CD14-positive monocyte (primary cell): Measurements from ENCODE around the gene MRPS11. TPM values are rescaled to one million over a fixed set of nuclear protein-coding genes. Genes with fewer than 3 reads are reported as not detected.

Source experiments
- DNase-seq, 3 donors: peaks; one replicate each; pipeline ENCODE4 v3.0.0-alpha.2; 2011 to 2022
- H2AFZ ChIP-seq: 2 replicates; pipeline ENCODE4 v1.6.0; 2012; ENCODE audit warnings: mild to moderate bottlenecking, low read depth, low read length, inconsistent platforms; ENCODE audit not compliant: insufficient read depth, poor library complexity, severe bottlenecking
- H3K27ac ChIP-seq, 2 donors: 1 replicate in 1 of 2; 2 replicates in 1 of 2; pipeline ENCODE4 v1.5.1; 2012 to 2013; ENCODE audit warnings: low read length in 2 of 2, control low read depth in 1 of 2, inconsistent platforms in 1 of 2, low read depth in 1 of 2, mild to moderate bottlenecking in 1 of 2
- H3K27me3 ChIP-seq, 2 donors: one replicate each; pipeline versions ENCODE4 v1.6.0 to v1.6.1; 2011 to 2013; ENCODE audit warnings: low read length in 2 of 2; ENCODE audit not compliant: control insufficient read depth in 2 of 2, insufficient read depth in 2 of 2
- H3K36me3 ChIP-seq, 2 donors: replicated peaks in 1 of 2; 1 replicate in 1 of 2; 2 replicates in 1 of 2; pipeline versions ENCODE4 v1.5.1 to v1.6.1; 2012 to 2013; ENCODE audit warnings: low read length in 2 of 2, control low read depth in 1 of 2, inconsistent platforms in 1 of 2, mild to moderate bottlenecking in 1 of 2; ENCODE audit not compliant: insufficient read depth in 2 of 2, control insufficient read depth in 1 of 2
- H3K4me1 ChIP-seq, 2 donors: 1 replicate in 1 of 2; 2 replicates in 1 of 2; pipeline versions ENCODE4 v1.5.1 to v1.6.1; 2012 to 2013; ENCODE audit warnings: low read length in 2 of 2, control low read depth in 1 of 2, inconsistent platforms in 1 of 2, mild to moderate bottlenecking in 1 of 2, moderate library complexity in 1 of 2; ENCODE audit not compliant: insufficient read depth in 2 of 2, control insufficient read depth in 1 of 2
- H3K4me2 ChIP-seq: replicated peaks from 2 replicates; pipeline ENCODE3; 2012; ENCODE audit warnings: low read length, moderate library complexity, mild to moderate bottlenecking; ENCODE audit not compliant: poor library complexity, severe bottlenecking; ENCODE audit errors: extremely low read depth
- H3K4me3 ChIP-seq, 3 experiments: fragments of 200-600 bp in 1 of 3; sonication (generic) in 1 of 3; replicated peaks in 1 of 3; 1 replicate in 2 of 3; 2 replicates in 1 of 3; pipeline ENCODE4 v1.5.1; 2011 to 2013; ENCODE audit warnings: low read length in 3 of 3, mild to moderate bottlenecking in 3 of 3, control low read depth in 2 of 3, low read depth in 2 of 3, inconsistent platforms in 1 of 3, moderate library complexity in 1 of 3
- H3K79me2 ChIP-seq: 2 replicates; pipeline ENCODE4 v1.6.0; 2012; ENCODE audit warnings: mild to moderate bottlenecking, control low read depth, inconsistent platforms, low read length, moderate library complexity; ENCODE audit not compliant: insufficient read depth
- H3K9ac ChIP-seq: 2 replicates; pipeline ENCODE4 v1.6.0; 2017; ENCODE audit warnings: low read length, mild to moderate bottlenecking; ENCODE audit not compliant: insufficient read depth, poor library complexity, severe bottlenecking
- H3K9me3 ChIP-seq, 2 donors: replicated peaks in 1 of 2; 1 replicate in 1 of 2; 2 replicates in 1 of 2; pipeline versions ENCODE4 v1.5.1 to v1.6.1; 2012 to 2013; ENCODE audit warnings: low read length in 2 of 2, control low read depth in 1 of 2; ENCODE audit not compliant: control insufficient read depth in 1 of 2, insufficient read depth in 1 of 2
- H4K20me1 ChIP-seq: 2 replicates; pipeline ENCODE4 v1.6.0; 2012; ENCODE audit warnings: mild to moderate bottlenecking, low read length, control low read depth, moderate library complexity; ENCODE audit not compliant: insufficient read depth
- H3K27ac Mint-ChIP-seq, 7 donors: one replicate each; pipeline ENCODE4 v1.8.0; 2020; ENCODE audit warnings: mild to moderate bottlenecking in 7 of 7, mixed read lengths in 7 of 7, moderate library complexity in 6 of 7, inconsistent platforms in 2 of 7
- H3K27me3 Mint-ChIP-seq, 3 donors: one replicate each; pipeline ENCODE4 v1.8.0; 2021 to 2022; ENCODE audit warnings: low read depth in 3 of 3, mild to moderate bottlenecking in 3 of 3, mixed read lengths in 3 of 3, moderate library complexity in 3 of 3, inconsistent platforms in 1 of 3
- H3K36me3 Mint-ChIP-seq, 2 donors: one replicate each; pipeline ENCODE4 v1.8.0; 2020; ENCODE audit warnings: mixed read lengths in 2 of 2, inconsistent platforms in 1 of 2, mild to moderate bottlenecking in 1 of 2
- H3K4me1 Mint-ChIP-seq: one replicate; pipeline ENCODE4 v1.8.0; 2020; ENCODE audit warnings: mild to moderate bottlenecking, mixed read lengths
- H3K4me3 Mint-ChIP-seq, 2 donors: one replicate each; pipeline ENCODE4 v1.8.0; 2020; ENCODE audit warnings: mild to moderate bottlenecking in 2 of 2, mixed read lengths in 2 of 2, moderate library complexity in 1 of 2
- H3K9me3 Mint-ChIP-seq, 7 donors: one replicate each; pipeline ENCODE4 v1.8.0; 2020 to 2022; ENCODE audit warnings: mixed read lengths in 7 of 7, mild to moderate bottlenecking in 6 of 7, moderate library complexity in 6 of 7, inconsistent platforms in 2 of 7
- CTCF ChIP-seq: fragments of 200-600 bp; IDR thresholded peaks from one replicate; pipeline ENCODE4 v1.8.0; 2022; ENCODE audit warnings: antibody characterized with exemption, mild to moderate bottlenecking
- WGBS: methylation state at CpG from one replicate; pipeline ENCODE4 v1.1.5; 2013; ENCODE audit warnings: missing lambda C conversion rate; ENCODE audit not compliant: insufficient coverage; 5-methylcytosine and 5-hydroxymethylcytosine counted together
- intact Hi-C, 2 donors: fragments of 100-400 bp; cut with micrococcal nuclease; formaldehyde crosslinking; loops; one replicate each; pipeline versions ENCODE4 v1.15.0 to v1.15.1; 2023
- polyA plus RNA-seq, 3 donors: library from polyadenylated mRNA; depleted of rRNA in 1 of 3; unstranded in 2 of 3; stranded (reverse) in 1 of 3; fragments of 300-500 nt in 2 of 3; fragments of >200 nt in 1 of 3; fragmentation: Illumina TruSeq in 2 of 3; gene quantifications; 1 replicate in 2 of 3; 2 replicates in 1 of 3; pipeline ENCODE4 v1.2.3, GENCODE V29; 2012 to 2021

The MRPS11 gene
- polyA plus RNA-seq, 3 donors, result 31.1 to 70.2 (median 65.2) TPM

- Mint-ChIP-seq H3K4me3 (no peak overlapping the region), H3K27me3 (no peaks in the 10 kb centered on the region), H3K36me3 (peaks cover 10 to 14% of the 10 kb centered on the region in 2 donors), H3K4me1 (no peaks in the 10 kb centered on the region), H3K9me3 (no peaks in the 10 kb centered on the region), H3K27ac (peak overlapping the region in 1 of 7 donors; percentile 6)
- Histone ChIP-seq H4K20me1 (no peaks in the 10 kb centered on the region), H3K4me2 (no peak overlapping the region), H3K79me2 (no peaks in the 10 kb centered on the region), H3K4me1 (no peaks in the 10 kb centered on the region), H2AFZ (no peak overlapping the region), H3K36me3 (peaks cover 0 to 6% of the 10 kb centered on the region in 2 donors), H3K27ac (no peak overlapping the region), H3K4me3 (no peak overlapping the region), H3K9ac (no peak overlapping the region), H3K27me3 (no peaks in the 10 kb centered on the region), H3K9me3 (no peaks in the 10 kb centered on the region)
- no peak for TF ChIP-seq CTCF
- DNase-seq, result no peak
- intact Hi-C loops, result no loop called here
- 100% methylated on average over 2 of the region's 3 CpGs for WGBS
Observed at GRCh38 chr15:88498996-88499395, 31.5 kb downstream of the MRPS11 start.

- no peak overlapping the region for H2AFZ ChIP-seq
- H3K9ac ChIP-seq, result no peak overlapping the region
- peaks cover 28 to 29% of the 10 kb centered on the region in 2 donors for H3K36me3 Mint-ChIP-seq
- H3K27me3 ChIP-seq, result no peaks in the 10 kb centered on the region
- no peaks in the 10 kb centered on the region for H4K20me1 ChIP-seq
- no peak for TF ChIP-seq CTCF
- WGBS, result 90% methylated on average over 1 of the region's 1 CpG
- peaks cover 2% of the 10 kb centered on the region for H3K4me1 Mint-ChIP-seq
- intact Hi-C loops, result no loop called here
- H3K79me2 ChIP-seq, result no peaks in the 10 kb centered on the region
- no peaks in the 10 kb centered on the region for H3K27me3 Mint-ChIP-seq
- no peaks in the 10 kb centered on the region for H3K9me3 ChIP-seq
- H3K36me3 ChIP-seq, result peaks cover 0 to 24% of the 10 kb centered on the region in 2 donors
- no peak overlapping the region for H3K4me2 ChIP-seq
- no peak overlapping the region for H3K27ac Mint-ChIP-seq
- H3K4me3 ChIP-seq, result no peak overlapping the region
- no peak overlapping the region for H3K4me3 Mint-ChIP-seq
- H3K27ac ChIP-seq, result no peak overlapping the region
- no peaks in the 10 kb centered on the region for H3K4me1 ChIP-seq
- DNase-seq, result no peak
- H3K9me3 Mint-ChIP-seq, result no peaks in the 10 kb centered on the region
Observed at GRCh38 chr15:88504445-88504844, 36.9 kb downstream of the MRPS11 start.
